GM23338 (cell line): Measurements from ENCODE around the gene ZDHHC8.

Experiments used
- CREB1 ChIP-seq: fragments of 250-450 bp; sonication (Bioruptor Pico); IDR thresholded peaks from 2 replicates; pipeline ENCODE4 v1.5.0; 2020; ENCODE audit warnings: low read depth, mild to moderate bottlenecking, moderate library complexity
- CTCF ChIP-seq, 2 experiments: fragments of 200-600 bp in 1 of 2; sonication (generic) in 1 of 2; conservative IDR thresholded peaks; 2 replicates each; pipeline versions ENCODE4 v1.5.1 to v1.6.1; 2016 to 2017; ENCODE audit warnings: antibody characterized with exemption in 2 of 2, low read depth in 2 of 2, mild to moderate bottlenecking in 2 of 2, moderate library complexity in 1 of 2
- EZH2 ChIP-seq: fragments of 200-600 bp; sonication (generic); IDR thresholded peaks from one replicate; pipeline ENCODE4 v1.8.0; 2017; ENCODE audit warnings: antibody characterized with exemption, mild to moderate bottlenecking, low read depth; ENCODE audit not compliant: unreplicated experiment
- EZH2phosphoT487 ChIP-seq: fragments of 200-600 bp; sonication (generic); IDR thresholded peaks from one replicate; pipeline ENCODE4 v1.8.1; 2018; ENCODE audit warnings: antibody characterized with exemption; ENCODE audit not compliant: unreplicated experiment
- NANOG ChIP-seq: IDR thresholded peaks from 2 replicates; pipeline ENCODE4 v1.6.1; 2016; ENCODE audit warnings: antibody characterized with exemption, borderline replicate concordance
- POLR2AphosphoS5 ChIP-seq: IDR thresholded peaks from 2 replicates; pipeline ENCODE4 v1.6.1; 2016; ENCODE audit warnings: antibody characterized with exemption, low read depth
- REST ChIP-seq: IDR thresholded peaks from one replicate; pipeline ENCODE4 v1.6.1; 2018; ENCODE audit warnings: antibody characterized with exemption; ENCODE audit not compliant: unreplicated experiment
- ZNF114 ChIP-seq: fragments of 250-450 bp; sonication (Bioruptor Pico); IDR thresholded peaks from 2 replicates; pipeline ENCODE4 v1.5.0; 2020; ENCODE audit warnings: mild to moderate bottlenecking, moderate library complexity
- ZNF331 ChIP-seq: fragments of 250-450 bp; sonication (Bioruptor Pico); IDR thresholded peaks from 2 replicates; pipeline ENCODE4 v1.5.0; 2020; ENCODE audit warnings: low read depth, mild to moderate bottlenecking, moderate library complexity

GRCh38 chr22:20183101-20183500 is 51.5 kb downstream of the ZDHHC8 start:
- TF ChIP-seq CTCF (conservative IDR thresholded peaks at IDR 0.05; ENCODE audit: low read depth in 2 of 2), result no peak
- no peak for TF ChIP-seq CREB1 (CRISPR knock-in tag)
- no peak for TF ChIP-seq EZH2
- no peak for TF ChIP-seq POLR2AphosphoS5
- TF ChIP-seq REST, result no peak
- TF ChIP-seq ZNF331, result no peak
- no peak for TF ChIP-seq NANOG
- TF ChIP-seq EZH2phosphoT487, result no peak
- no peak for TF ChIP-seq ZNF114 (CRISPR knock-in tag)
